H1 (cell line): ENCODE measurements around the gene MMP25. TPM values are rescaled to one million over a fixed set of nuclear protein-coding genes. Genes with fewer than 3 reads are reported as not detected.
A peak's percentile ranks its signal among the peaks of the same experiment; 100 is the strongest.

ENCODE experiments used
- CTCF ChIA-PET: fragments of 300-600 bp; sonication (Branson Sonifier 250); formaldehyde crosslinking; loops from one replicate; lab custom pipeline; 2021; ENCODE audit not compliant: partially characterized antibody; lab: Charles Lee
- POLR2A ChIA-PET: fragments of 300-600 bp; sonication (Branson Sonifier 250); formaldehyde crosslinking; loops from one replicate; lab custom pipeline; 2021; ENCODE audit warnings: inconsistent platforms; ENCODE audit not compliant: partially characterized antibody; lab: Charles Lee
- DNase-seq, 2 experiments: peaks; one replicate each; pipeline versions ENCODE4 v3.0.0 to v3.0.0-alpha.2; 2010 to 2022; ENCODE audit warnings: low spot score in 2 of 2, low read depth in 1 of 2, mixed read lengths in 1 of 2
- FAIRE-seq: peaks from 2 replicates; lab custom pipeline; 2011; peaks lifted over from hg19 to GRCh38; lab: Jason Lieb, UNC
- H2AFZ ChIP-seq: 2 replicates; pipeline ENCODE4 v1.8.1; 2012; ENCODE audit warnings: low read length, inconsistent platforms
- H2AK5ac ChIP-seq: 2 replicates; pipeline ENCODE4 v1.6.1; 2013; ENCODE audit warnings: low read depth, low read length
- H2BK120ac ChIP-seq: replicated peaks from 2 replicates; pipeline ENCODE3; 2013; ENCODE audit warnings: low read depth, low read length, inconsistent platforms
- H2BK12ac ChIP-seq: 2 replicates; pipeline ENCODE4 v1.6.1; 2013; ENCODE audit warnings: low read depth, low read length
- H2BK15ac ChIP-seq: 2 replicates; pipeline ENCODE4 v1.6.1; 2013; ENCODE audit warnings: low read length
- H2BK20ac ChIP-seq: 2 replicates; pipeline ENCODE4 v1.6.1; 2013; ENCODE audit warnings: low read length
- H2BK5ac ChIP-seq: 2 replicates; pipeline ENCODE4 v1.6.1; 2013; ENCODE audit warnings: low read depth, low read length
- H3K14ac ChIP-seq: 2 replicates; pipeline ENCODE4 v1.6.1; 2013; ENCODE audit warnings: inconsistent platforms; ENCODE audit not compliant: insufficient read length
- H3K18ac ChIP-seq: 2 replicates; pipeline ENCODE4 v1.6.1; 2013; ENCODE audit warnings: low read length; ENCODE audit errors: extremely low read depth
- H3K23ac ChIP-seq: 2 replicates; pipeline ENCODE4 v1.6.1; 2013; ENCODE audit warnings: inconsistent platforms; ENCODE audit not compliant: insufficient read length
- H3K23me2 ChIP-seq: 2 replicates; pipeline ENCODE4 v1.6.1; 2013; ENCODE audit warnings: low read depth, low read length
- H3K27ac ChIP-seq: 2 replicates; pipeline ENCODE4 v1.6.1; 2011; ENCODE audit warnings: low read depth, low read length, inconsistent platforms
- H3K27me3 ChIP-seq, 4 experiments: replicated peaks in 1 of 4; 1 replicate in 1 of 4; 2 replicates in 3 of 4; pipeline versions ENCODE4 v1.6.1 to v1.8.1; 2011 to 2013; ENCODE audit warnings: low read length in 3 of 4, mild to moderate bottlenecking in 3 of 4, inconsistent platforms in 2 of 4, mixed read lengths in 2 of 4, moderate library complexity in 1 of 4; ENCODE audit not compliant: control insufficient read depth in 3 of 4, insufficient read depth in 3 of 4; ENCODE audit errors: extremely low read depth in 1 of 4
- H3K36me3 ChIP-seq, 4 experiments: 2 replicates each; pipeline versions ENCODE4 v1.6.1 to v1.8.1; 2011 to 2013; ENCODE audit warnings: mild to moderate bottlenecking in 4 of 4, low read length in 3 of 4, moderate library complexity in 2 of 4, control low read depth in 1 of 4, inconsistent platforms in 1 of 4; ENCODE audit not compliant: insufficient read depth in 4 of 4, control insufficient read depth in 2 of 4
- H3K4ac ChIP-seq: replicated peaks from 2 replicates; pipeline ENCODE3; 2013; ENCODE audit warnings: low read length, low read depth, mixed read lengths, inconsistent platforms; ENCODE audit not compliant: insufficient read length
- H3K4me1 ChIP-seq, 4 experiments: replicated peaks in 1 of 4; 1 replicate in 1 of 4; 2 replicates in 3 of 4; pipeline versions ENCODE4 v1.6.1 to v1.8.1; 2011 to 2013; ENCODE audit warnings: low read length in 3 of 4, inconsistent platforms in 2 of 4, mixed read lengths in 1 of 4; ENCODE audit not compliant: insufficient read depth in 4 of 4, control insufficient read depth in 3 of 4
- H3K4me2 ChIP-seq, 2 experiments: 2 replicates each; pipeline versions ENCODE4 v1.6.1 to v1.8.1; 2011 to 2013; ENCODE audit warnings: low read depth in 2 of 2, low read length in 2 of 2, control low read depth in 1 of 2, inconsistent platforms in 1 of 2, mild to moderate bottlenecking in 1 of 2; ENCODE audit not compliant: insufficient read depth in 1 of 2
- H3K4me3 ChIP-seq, 4 experiments: fragments of 200-600, 300-600 bp in 1 of 4; sonication (generic), shearing (Covaris generic), sonication (Bioruptor Twin) in 1 of 4; 2 replicates each; pipeline versions ENCODE4 v1.5.1 to v1.8.1; 2011 to 2016; ENCODE audit warnings: low read length in 4 of 4, low read depth in 3 of 4, control low read depth in 2 of 4, inconsistent platforms in 2 of 4, mild to moderate bottlenecking in 2 of 4, mixed read lengths in 1 of 4, moderate library complexity in 1 of 4; ENCODE audit not compliant: insufficient read depth in 2 of 4; ENCODE audit errors: extremely low read depth in 1 of 4
- H3K56ac ChIP-seq: replicated peaks from 2 replicates; pipeline ENCODE3; 2013; ENCODE audit warnings: low read depth, mild to moderate bottlenecking, mixed read lengths, low read length, inconsistent platforms; ENCODE audit not compliant: insufficient read length
- H3K79me1 ChIP-seq: 2 replicates; pipeline ENCODE4 v1.6.1; 2013; ENCODE audit warnings: low read depth, low read length, control low read depth
- H3K79me2 ChIP-seq, 2 experiments: 2 replicates each; pipeline versions ENCODE4 v1.6.1 to v1.8.1; 2012 to 2013; ENCODE audit warnings: low read length in 2 of 2, mild to moderate bottlenecking in 2 of 2, inconsistent platforms in 1 of 2; ENCODE audit not compliant: insufficient read depth in 2 of 2, control insufficient read depth in 1 of 2
- H3K9ac ChIP-seq, 4 experiments: replicated peaks in 1 of 4; 1 replicate in 1 of 4; 2 replicates in 3 of 4; pipeline versions ENCODE4 v1.6.1 to v1.8.1; 2011 to 2013; ENCODE audit warnings: low read depth in 3 of 4, low read length in 3 of 4, control low read depth in 2 of 4, mild to moderate bottlenecking in 2 of 4, moderate library complexity in 2 of 4, inconsistent platforms in 1 of 4; ENCODE audit errors: extremely low read depth in 1 of 4
- H3K9me3 ChIP-seq, 2 experiments: 2 replicates each; pipeline versions ENCODE4 v1.6.1 to v1.8.1; 2012 to 2013; ENCODE audit warnings: mild to moderate bottlenecking in 2 of 2, moderate library complexity in 2 of 2, control low read depth in 1 of 2, inconsistent platforms in 1 of 2, low read depth in 1 of 2, low read length in 1 of 2, mixed read lengths in 1 of 2; ENCODE audit not compliant: insufficient read depth in 2 of 2
- H4K20me1 ChIP-seq, 2 experiments: replicated peaks in 1 of 2; 2 replicates each; pipeline versions ENCODE3 to v1.8.1; 2011 to 2013; ENCODE audit warnings: inconsistent platforms in 2 of 2, low read length in 2 of 2, mild to moderate bottlenecking in 1 of 2; ENCODE audit not compliant: insufficient read depth in 2 of 2, control insufficient read depth in 1 of 2
- H4K5ac ChIP-seq: 2 replicates; pipeline ENCODE4 v1.6.1; 2013; ENCODE audit warnings: low read length, low read depth, mixed read lengths, inconsistent platforms; ENCODE audit not compliant: insufficient read length
- H4K8ac ChIP-seq: 2 replicates; pipeline ENCODE4 v1.8.0; 2013; ENCODE audit warnings: mild to moderate bottlenecking, moderate library complexity, low read length, inconsistent platforms; ENCODE audit not compliant: insufficient read depth; ENCODE audit errors: extremely low read depth
- H4K91ac ChIP-seq: replicated peaks from 2 replicates; pipeline ENCODE3; 2013; ENCODE audit warnings: low read length, mixed read lengths, inconsistent platforms; ENCODE audit not compliant: insufficient read length
- ATF2 ChIP-seq: IDR thresholded peaks from 2 replicates; pipeline ENCODE4 v1.6.1; 2012; ENCODE audit warnings: low read length, inconsistent platforms
- CHD1 ChIP-seq: IDR thresholded peaks from 2 replicates; pipeline ENCODE4 v1.6.1; 2012; ENCODE audit warnings: low read depth, low read length, improper control_type of control experiment
- CHD2 ChIP-seq: IDR thresholded peaks from 2 replicates; pipeline ENCODE4 v1.6.1; 2012; ENCODE audit warnings: low read length, improper control_type of control experiment
- EP300 ChIP-seq, 2 experiments: IDR thresholded peaks; 1 replicate in 1 of 2; 2 replicates in 1 of 2; pipeline ENCODE4 v1.6.1; 2011 to 2012; ENCODE audit warnings: low read depth in 2 of 2, low read length in 2 of 2, mild to moderate bottlenecking in 2 of 2, borderline replicate concordance in 1 of 2, inconsistent platforms in 1 of 2, moderate library complexity in 1 of 2
- PHF8 ChIP-seq: fragments of 200-600 bp; sonication (generic); conservative IDR thresholded peaks from 2 replicates; pipeline ENCODE4 v1.7.1; 2012; ENCODE audit warnings: low read depth, mild to moderate bottlenecking, inconsistent platforms, low read length, moderate library complexity
- SAP30 ChIP-seq: fragments of 300-600 bp; sonication (generic); IDR thresholded peaks from 2 replicates; pipeline ENCODE4 v1.7.1; 2012; ENCODE audit warnings: low read length, moderate library complexity, mild to moderate bottlenecking, inconsistent platforms; ENCODE audit not compliant: insufficient read depth, insufficient replicate concordance
- SRF ChIP-seq: IDR thresholded peaks from 2 replicates; pipeline ENCODE4 v1.6.1; 2011; ENCODE audit warnings: mild to moderate bottlenecking, low read depth, low read length, moderate library complexity
- WGBS, 2 experiments: shearing (Covaris generic) in 1 of 2; methylation state at CpG; one replicate each; pipeline versions ENCODE4 v1.1.6 to v1.1.7; 2013 to 2015; ENCODE audit warnings: low lambda C conversion rate in 2 of 2, mixed read lengths in 2 of 2, inconsistent platforms in 1 of 2, low coverage in 1 of 2, missing lambda C conversion rate in 1 of 2; ENCODE audit not compliant: insufficient replicate concordance in 2 of 2, insufficient coverage in 1 of 2, insufficient read length in 1 of 2; ENCODE audit errors: extremely low coverage in 1 of 2, missing lambda C conversion rate in 1 of 2; 5-methylcytosine and 5-hydroxymethylcytosine counted together
- polyA plus RNA-seq, 7 experiments: library from polyadenylated mRNA; depleted of rRNA in 3 of 7; stranded (reverse) in 5 of 7; unstranded in 2 of 7; fragments of >200 nt in 5 of 7; fragments of 200-250 nt in 2 of 7; gene quantifications; 1 replicate in 5 of 7; 2 replicates in 1 of 7; 4 replicates in 1 of 7; pipeline versions ENCODE4 v1.2.1 to v1.2.3, GENCODE V29; 2011 to 2013; ENCODE audit warnings: missing spikeins in 2 of 7, mixed read lengths in 2 of 7
- total RNA-seq: library from RNA; stranded (reverse); fragmentation: NEBNext Ultra II Directional; extraction: Animal tissue kit (Norgen Biotek cat#: 25700); gene quantifications from 2 replicates; pipeline ENCODE4 v1.2.1, GENCODE V29; 2021
- TF ChIP-seq, protein P1 (sequence below): IDR thresholded peaks from 2 replicates; pipeline ENCODE4 v1.6.1; 2011; ENCODE audit warnings: low read length, improper control_type of control experiment

The MMP25 gene
- total and polyA plus RNA-seq, 2 of the 8 experiments (the other 6 are each of a cell fraction or from before 2014, with no cell fraction given): 7.7 to 26.7 TPM

- H4K91ac ChIP-seq: peak overlapping the region; percentile 86
- H2BK120ac ChIP-seq: no peak overlapping the region
- no peak overlapping the region for H3K27ac ChIP-seq
- peak overlapping the region; percentile 10 to 79; a peak in 3 of 4 replicates for H3K4me2 ChIP-seq
- peak overlapping the region; percentile 95; the same call in 1 of the 2 replicates for H2BK15ac ChIP-seq
- peak overlapping the region; percentile 84; the same call in 1 of the 2 replicates for H2BK12ac ChIP-seq
- no peak overlapping the region for H3K14ac ChIP-seq
- 73% methylated on average over 8 of the region's 9 CpGs; no CpG with 5 or more reads in 1 of the 2 experiments for WGBS, 2 experiments
- no peaks in the 10 kb centered on the region for H3K79me1 ChIP-seq
- 0 out of 2 replicates have a peak overlapping the region, but pooled peaks have one; percentile 34 for H2BK20ac ChIP-seq
- no peaks in the 10 kb centered on the region for H3K9me3 ChIP-seq
- no peak overlapping the region for H2AK5ac ChIP-seq
- no peak overlapping the region for H3K23ac ChIP-seq
- no peak for DNase-seq
- H4K5ac ChIP-seq: peak overlapping the region; percentile 65
- 0 out of 2 replicates have a peak overlapping the region, but pooled peaks have one; percentile 58 for H4K8ac ChIP-seq
- H3K36me3 ChIP-seq: no peaks in the 10 kb centered on the region
- H3K18ac ChIP-seq: peak overlapping the region; percentile 78
- H3K56ac ChIP-seq: no peak overlapping the region
- ChIA-PET POLR2A (interaction anchor here (0.8 to 12.7 kb wide), 19 partner anchors 9 to 124 kb away, joined by 3 to 140 read pairs (median 5); partner anchors contain the start of genes CLDN6, CLDN9, HCFC1R1 and THOC6), CTCF (interaction anchor here (0.5 to 8.3 kb wide), 30 partner anchors 9 to 740 kb away, joined by 3 to 88 read pairs (median 6); partner anchors contain the start of genes MMP25, ZNF205, ZNF213 and ZSCAN10)
- no peaks in the 10 kb centered on the region for H3K79me2 ChIP-seq
- H3K27me3 ChIP-seq: no peaks in the 10 kb centered on the region; a peak in 1 of 7 replicates
- H3K9ac ChIP-seq: 0 out of 7 replicates have a peak overlapping the region, but pooled peaks of 2 of the 4 experiments have one; percentile 3 to 13
- peak overlapping the region in 3 of 4 experiments; percentile 27 to 86 (median 38); a peak in 4 of 8 replicates for H3K4me3 ChIP-seq
- H4K20me1 ChIP-seq: peaks cover 4 to 7% of the 10 kb centered on the region in 2 experiments
- peak overlapping the region; percentile 9 for H3K4ac ChIP-seq
- peak overlapping the region; percentile 60; the same call in 1 of the 2 replicates for H2BK5ac ChIP-seq
- H2AFZ ChIP-seq: 0 out of 2 replicates have a peak overlapping the region, but pooled peaks have one; percentile 52
- no peak for FAIRE-seq
- H3K23me2 ChIP-seq: peaks cover 6% of the 10 kb centered on the region; the same call in 1 of the 2 replicates
- H3K4me1 ChIP-seq: peaks cover 5 to 19% (median 6%) of the 10 kb centered on the region in 4 experiments; a peak in 6 of 7 replicates
- TF ChIP-seq, protein P1, sequence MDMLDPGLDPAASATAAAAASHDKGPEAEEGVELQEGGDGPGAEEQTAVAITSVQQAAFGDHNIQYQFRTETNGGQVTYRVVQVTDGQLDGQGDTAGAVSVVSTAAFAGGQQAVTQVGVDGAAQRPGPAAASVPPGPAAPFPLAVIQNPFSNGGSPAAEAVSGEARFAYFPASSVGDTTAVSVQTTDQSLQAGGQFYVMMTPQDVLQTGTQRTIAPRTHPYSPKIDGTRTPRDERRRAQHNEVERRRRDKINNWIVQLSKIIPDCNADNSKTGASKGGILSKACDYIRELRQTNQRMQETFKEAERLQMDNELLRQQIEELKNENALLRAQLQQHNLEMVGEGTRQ: no peak
- TF ChIP-seq CHD2: no peak
- TF ChIP-seq PHF8: no peak
- no peak for TF ChIP-seq CHD1
- TF ChIP-seq SRF: no peak
- TF ChIP-seq ATF2: no peak
- no peak for TF ChIP-seq SAP30
- no peak for TF ChIP-seq EP300 (IDR thresholded peaks at IDR 0.05; ENCODE audit: borderline replicate concordance in 1 of 2, low read depth in 2 of 2, low read length in 2 of 2)
Observed at GRCh38 chr16:3059723-3060242, 13.4 kb downstream of the MMP25 start.
